Gastroesophageal sphincter (tissue), 3 donors: Measurements from ENCODE around the gene SDE2.

ENCODE experiments used
- EP300 ChIP-seq: sonication (generic); formaldehyde crosslinking; IDR thresholded peaks from one replicate; pipeline ENCODE4 v1.6.1; 2017; ENCODE audit warnings: antibody characterized with exemption, mild to moderate bottlenecking
- POLR2A ChIP-seq, 2 donors: fragments of 450-650 bp; IDR thresholded peaks; one replicate each; pipeline ENCODE4 v1.6.1; 2017; ENCODE audit warnings: antibody characterized with exemption in 2 of 2, mild to moderate bottlenecking in 2 of 2, moderate library complexity in 1 of 2
- POLR2AphosphoS5 ChIP-seq: sonication (generic); formaldehyde crosslinking; IDR thresholded peaks from one replicate; pipeline ENCODE4 v1.6.1; 2017; ENCODE audit warnings: antibody characterized with exemption
- TF ChIP-seq, protein P1 (sequence below), 4 experiments: fragments of 200-600 bp in 2 of 4; fragments of 450-650 bp in 2 of 4; sonication (generic) in 1 of 4; IDR thresholded peaks; one replicate each; pipeline ENCODE4 v1.5.1; 2017 to 2019; ENCODE audit warnings: antibody characterized with exemption in 4 of 4, mild to moderate bottlenecking in 2 of 4, moderate library complexity in 2 of 4

GRCh38 chr1:225940385-225941151, 58.6 kb downstream of the SDE2 start:
- TF ChIP-seq EP300, result no peak
- TF ChIP-seq, protein P1, sequence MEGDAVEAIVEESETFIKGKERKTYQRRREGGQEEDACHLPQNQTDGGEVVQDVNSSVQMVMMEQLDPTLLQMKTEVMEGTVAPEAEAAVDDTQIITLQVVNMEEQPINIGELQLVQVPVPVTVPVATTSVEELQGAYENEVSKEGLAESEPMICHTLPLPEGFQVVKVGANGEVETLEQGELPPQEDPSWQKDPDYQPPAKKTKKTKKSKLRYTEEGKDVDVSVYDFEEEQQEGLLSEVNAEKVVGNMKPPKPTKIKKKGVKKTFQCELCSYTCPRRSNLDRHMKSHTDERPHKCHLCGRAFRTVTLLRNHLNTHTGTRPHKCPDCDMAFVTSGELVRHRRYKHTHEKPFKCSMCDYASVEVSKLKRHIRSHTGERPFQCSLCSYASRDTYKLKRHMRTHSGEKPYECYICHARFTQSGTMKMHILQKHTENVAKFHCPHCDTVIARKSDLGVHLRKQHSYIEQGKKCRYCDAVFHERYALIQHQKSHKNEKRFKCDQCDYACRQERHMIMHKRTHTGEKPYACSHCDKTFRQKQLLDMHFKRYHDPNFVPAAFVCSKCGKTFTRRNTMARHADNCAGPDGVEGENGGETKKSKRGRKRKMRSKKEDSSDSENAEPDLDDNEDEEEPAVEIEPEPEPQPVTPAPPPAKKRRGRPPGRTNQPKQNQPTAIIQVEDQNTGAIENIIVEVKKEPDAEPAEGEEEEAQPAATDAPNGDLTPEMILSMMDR (IDR thresholded peaks at IDR 0.05), result no peak
- TF ChIP-seq POLR2A (IDR thresholded peaks at IDR 0.05), result no peak
- no peak for TF ChIP-seq POLR2AphosphoS5
